Liver (tissue), 3 donors: ENCODE measurements around the gene FAM98B.

Source experiments
- CTCF ChIP-seq: fragments of 150-350 bp; IDR thresholded peaks from 2 replicates; pipeline ENCODE4 v1.5.1; 2017; ENCODE audit warnings: improper control_type of control experiment, low read depth, low read length; ENCODE audit not compliant: missing input control
- FOXA1 ChIP-seq: IDR thresholded peaks from 2 replicates; pipeline ENCODE4 v1.6.1; 2016; ENCODE audit warnings: antibody characterized with exemption
- GABPA ChIP-seq, 2 donors: IDR thresholded peaks in 1 of 2; conservative IDR thresholded peaks in 1 of 2; 2 replicates each; pipeline ENCODE4 v1.6.1; 2016; ENCODE audit warnings: antibody characterized with exemption in 2 of 2, mild to moderate bottlenecking in 1 of 2, moderate library complexity in 1 of 2
- MAX ChIP-seq: IDR thresholded peaks from 2 replicates; pipeline ENCODE4 v1.6.1; 2016; ENCODE audit warnings: antibody characterized with exemption
- NR2F2 ChIP-seq: IDR thresholded peaks from 2 replicates; pipeline ENCODE4 v1.6.1; 2016; ENCODE audit warnings: antibody characterized with exemption
- RAD21 ChIP-seq, 2 donors: IDR thresholded peaks; 2 replicates each; pipeline ENCODE4 v1.6.1; 2016; ENCODE audit warnings: antibody characterized with exemption in 2 of 2, mild to moderate bottlenecking in 2 of 2
- RXRA ChIP-seq, 2 donors: IDR thresholded peaks; 2 replicates each; pipeline ENCODE4 v1.6.1; 2017 to 2018; ENCODE audit warnings: antibody characterized with exemption in 2 of 2, mild to moderate bottlenecking in 1 of 2
- SP1 ChIP-seq: IDR thresholded peaks from 2 replicates; pipeline ENCODE4 v1.6.1; 2018; ENCODE audit warnings: antibody characterized with exemption, mild to moderate bottlenecking
- YY1 ChIP-seq: IDR thresholded peaks from 2 replicates; pipeline ENCODE4 v1.6.1; 2016; ENCODE audit warnings: antibody characterized with exemption, mild to moderate bottlenecking
- TF ChIP-seq, protein P1 (sequence below): IDR thresholded peaks from 2 replicates; pipeline ENCODE4 v1.6.1; 2016; ENCODE audit warnings: antibody characterized with exemption, mild to moderate bottlenecking
- donor health status: healthy.
- donor health status: healthy.

GRCh38 chr15:38481761-38482160 lies 27.8 kb downstream of the FAM98B start:
- TF ChIP-seq RAD21 (IDR thresholded peaks at IDR 0.05) = no peak
- no peak for TF ChIP-seq RXRA (IDR thresholded peaks at IDR 0.05)
- TF ChIP-seq CTCF = no peak
- TF ChIP-seq FOXA1 = no peak
- TF ChIP-seq, protein P1, sequence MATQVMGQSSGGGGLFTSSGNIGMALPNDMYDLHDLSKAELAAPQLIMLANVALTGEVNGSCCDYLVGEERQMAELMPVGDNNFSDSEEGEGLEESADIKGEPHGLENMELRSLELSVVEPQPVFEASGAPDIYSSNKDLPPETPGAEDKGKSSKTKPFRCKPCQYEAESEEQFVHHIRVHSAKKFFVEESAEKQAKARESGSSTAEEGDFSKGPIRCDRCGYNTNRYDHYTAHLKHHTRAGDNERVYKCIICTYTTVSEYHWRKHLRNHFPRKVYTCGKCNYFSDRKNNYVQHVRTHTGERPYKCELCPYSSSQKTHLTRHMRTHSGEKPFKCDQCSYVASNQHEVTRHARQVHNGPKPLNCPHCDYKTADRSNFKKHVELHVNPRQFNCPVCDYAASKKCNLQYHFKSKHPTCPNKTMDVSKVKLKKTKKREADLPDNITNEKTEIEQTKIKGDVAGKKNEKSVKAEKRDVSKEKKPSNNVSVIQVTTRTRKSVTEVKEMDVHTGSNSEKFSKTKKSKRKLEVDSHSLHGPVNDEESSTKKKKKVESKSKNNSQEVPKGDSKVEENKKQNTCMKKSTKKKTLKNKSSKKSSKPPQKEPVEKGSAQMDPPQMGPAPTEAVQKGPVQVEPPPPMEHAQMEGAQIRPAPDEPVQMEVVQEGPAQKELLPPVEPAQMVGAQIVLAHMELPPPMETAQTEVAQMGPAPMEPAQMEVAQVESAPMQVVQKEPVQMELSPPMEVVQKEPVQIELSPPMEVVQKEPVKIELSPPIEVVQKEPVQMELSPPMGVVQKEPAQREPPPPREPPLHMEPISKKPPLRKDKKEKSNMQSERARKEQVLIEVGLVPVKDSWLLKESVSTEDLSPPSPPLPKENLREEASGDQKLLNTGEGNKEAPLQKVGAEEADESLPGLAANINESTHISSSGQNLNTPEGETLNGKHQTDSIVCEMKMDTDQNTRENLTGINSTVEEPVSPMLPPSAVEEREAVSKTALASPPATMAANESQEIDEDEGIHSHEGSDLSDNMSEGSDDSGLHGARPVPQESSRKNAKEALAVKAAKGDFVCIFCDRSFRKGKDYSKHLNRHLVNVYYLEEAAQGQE = no peak
- no peak for TF ChIP-seq MAX
- TF ChIP-seq GABPA (IDR thresholded peaks at IDR 0.05 in 1 of 2, conservative IDR thresholded peaks at IDR 0.05 in 1 of 2) = no peak
- TF ChIP-seq NR2F2 = no peak
- no peak for TF ChIP-seq SP1
- TF ChIP-seq YY1 = no peak
